Cardiac septum (tissue), 1 donor: ENCODE data around the gene RAD50. TPM values are rescaled to one million over a fixed set of nuclear protein-coding genes. Genes with fewer than 3 reads are reported as not detected.
"Not testable (repeated sequence)": the region's sequence is repeated elsewhere in the genome, so short reads cannot be mapped to it uniquely, and the experiment has no call there.

Experiments
- DNase-seq: peaks from one replicate; pipeline ENCODE4 v3.0.0-alpha.2; 2020; ENCODE audit warnings: low spot score
- intact Hi-C: fragments of 100-400 bp; cut with DNase I; formaldehyde crosslinking; loops from one replicate; pipeline ENCODE4 v1.14.0; 2022
- long read RNA-seq: library from polyadenylated mRNA; unstranded; transcript quantifications from one replicate; pipeline ENCODE4 v2.0.0, GENCODE V29; 2021
- total RNA-seq: library from RNA; stranded (reverse); fragmentation: NEBNext Ultra II Directional; extraction: Animal tissue kit (Norgen Biotek cat#: 25700); gene quantifications from one replicate; pipeline ENCODE4 v1.2.1, GENCODE V29; 2021
- donor health status: DM: no; HTN: no; CAD: no.

The RAD50 gene
- 27.7 TPM for total RNA-seq
- long read RNA-seq, partial matches to known transcripts, result 29 of 35 reads
- long read RNA-seq, other reads (novel, unspliced or antisense), result 6 of 35 reads

DNA sequence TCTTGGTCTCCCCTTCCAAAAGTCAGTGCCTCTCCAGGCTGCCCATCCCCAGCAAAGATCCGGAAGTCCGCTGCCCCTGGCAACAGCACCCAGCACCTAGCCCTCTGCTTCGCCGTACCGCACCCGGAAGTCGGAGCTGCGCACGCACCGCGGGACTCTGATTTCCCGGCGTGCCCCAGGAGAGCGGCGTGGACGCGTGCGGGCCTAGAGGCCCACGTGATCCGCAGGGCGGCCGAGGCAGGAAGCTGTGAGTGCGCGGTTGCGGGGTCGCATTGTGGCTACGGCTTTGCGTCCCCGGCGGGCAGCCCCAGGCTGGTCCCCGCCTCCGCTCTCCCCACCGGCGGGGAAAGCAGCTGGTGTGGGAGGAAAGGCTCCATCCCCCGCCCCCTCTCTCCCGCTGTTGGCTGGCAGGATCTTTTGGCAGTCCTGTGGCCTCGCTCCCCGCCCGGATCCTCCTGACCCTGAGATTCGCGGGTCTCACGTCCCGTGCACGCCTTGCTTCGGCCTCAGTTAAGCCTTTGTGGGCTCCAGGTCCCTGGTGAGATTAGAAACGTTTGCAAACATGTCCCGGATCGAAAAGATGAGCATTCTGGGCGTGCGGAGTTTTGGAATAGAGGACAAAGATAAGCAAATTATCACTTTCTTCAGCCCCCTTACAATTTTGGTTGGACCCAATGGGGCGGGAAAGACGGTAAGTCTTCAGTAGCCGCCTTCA is at the start of gene RAD50:
Gene RAD50, plus strand, starts transcription at position 215 of the 715 bp plus-strand sequence. Its CDS starts 348 bp downstream, at position 563.
- intact Hi-C loops, result loop anchor here (2.0 kb wide), 1 partner anchor 56 kb away; no protein-coding TSS in a partner anchor
- DNase-seq, result peak; percentile 93

DNA sequence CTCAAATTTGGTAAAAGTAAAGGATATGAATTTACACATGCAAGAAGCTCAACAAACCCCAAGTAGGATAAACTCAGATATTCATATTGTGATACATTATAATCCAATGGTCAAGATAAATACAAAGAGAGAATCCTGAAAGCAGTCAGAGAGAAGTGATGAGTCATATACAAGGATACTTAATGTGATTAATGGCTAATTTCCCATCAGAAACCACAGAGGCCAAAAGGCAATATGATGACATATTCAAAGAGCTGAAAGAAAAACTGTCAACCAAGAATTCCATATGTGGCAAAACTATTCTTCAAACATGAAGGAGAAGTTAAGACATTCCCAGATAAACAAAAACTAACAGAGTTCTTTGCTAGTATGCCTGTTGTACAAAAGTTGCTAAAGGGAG is 46.7 kb upstream of the RAD50 start:
- intact Hi-C loops, result no loop called here

GRCh38 chr5:132513618-132514336 is 43.0 kb upstream of the RAD50 start:
- DNase-seq, intact Hi-C loops: not testable (repeated sequence)

More for the DNA sequence above, 46.7 kb upstream of the RAD50 start:
- DNase-seq, result no peak

DNA sequence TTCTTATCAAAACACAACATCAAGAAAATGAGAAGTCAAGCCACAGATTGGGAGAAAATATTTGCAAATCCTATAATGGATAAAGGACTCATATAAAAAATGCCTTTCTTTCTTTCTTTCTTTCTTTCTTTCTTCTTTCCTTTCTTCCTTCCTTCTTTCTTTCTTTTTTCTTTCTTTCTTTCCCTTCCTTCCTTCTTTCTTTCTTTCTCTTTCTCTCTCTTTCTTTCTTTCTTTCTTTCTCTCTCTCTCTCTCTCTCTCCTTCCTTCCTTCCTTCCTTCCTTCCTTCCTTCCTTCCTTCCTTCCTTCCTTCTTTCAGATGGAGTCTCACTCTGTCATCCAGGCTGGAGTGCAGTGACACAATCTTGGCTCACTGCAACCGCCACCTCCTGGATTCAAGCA is 34.7 kb upstream of the RAD50 start:
- intact Hi-C loops, DNase-seq: not testable (repeated sequence)

- DNase-seq, result not testable (repeated sequence)
- intact Hi-C loops, result loop anchor here (5.0 kb wide), 1 partner anchor 297 kb away; no protein-coding TSS in a partner anchor
These were observed 31.9 kb upstream of the RAD50 start for GRCh38 chr5:132524877-132525276.

GRCh38 chr5:132525299-132525724 is 31.5 kb upstream of the RAD50 start:
- intact Hi-C loops, result loop anchor here (5.0 kb wide), 1 partner anchor 297 kb away; no protein-coding TSS in a partner anchor
- DNase-seq, result no peak

GRCh38 chr5:132526290-132526973 is 30.3 kb upstream of the RAD50 start:
- intact Hi-C loops, result loop anchor here (5.0 kb wide), 1 partner anchor 296 kb away; no protein-coding TSS in a partner anchor
- DNase-seq, result no peak

GRCh38 chr5:132526974-132527564 is 29.7 kb upstream of the RAD50 start:
- DNase-seq, result no peak
- intact Hi-C loops, result loop anchor here (5.0 kb wide), 1 partner anchor 295 kb away; no protein-coding TSS in a partner anchor

DNA sequence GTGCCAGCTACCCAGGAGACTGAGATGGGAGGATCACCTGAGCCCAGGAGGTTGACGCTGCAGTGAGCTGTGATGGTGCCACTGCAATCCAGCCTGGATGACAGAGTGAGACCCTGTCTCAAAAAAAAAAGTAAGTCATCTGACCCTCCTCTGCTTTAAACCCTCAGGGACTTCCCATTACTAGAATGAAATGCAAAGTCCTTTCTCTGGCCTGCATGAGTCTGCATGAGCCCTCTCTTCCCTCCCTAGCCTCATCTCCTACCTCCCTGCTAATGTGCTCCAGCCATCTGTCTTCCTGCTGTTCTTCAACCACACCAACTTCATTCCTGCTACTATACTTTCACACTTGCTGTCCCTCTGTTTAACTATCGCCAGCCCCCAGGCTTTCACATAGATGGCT is 28.8 kb upstream of the RAD50 start:
- no peak for DNase-seq
- intact Hi-C loops, result loop anchor here (5.0 kb wide), 1 partner anchor 294 kb away; no protein-coding TSS in a partner anchor

DNA sequence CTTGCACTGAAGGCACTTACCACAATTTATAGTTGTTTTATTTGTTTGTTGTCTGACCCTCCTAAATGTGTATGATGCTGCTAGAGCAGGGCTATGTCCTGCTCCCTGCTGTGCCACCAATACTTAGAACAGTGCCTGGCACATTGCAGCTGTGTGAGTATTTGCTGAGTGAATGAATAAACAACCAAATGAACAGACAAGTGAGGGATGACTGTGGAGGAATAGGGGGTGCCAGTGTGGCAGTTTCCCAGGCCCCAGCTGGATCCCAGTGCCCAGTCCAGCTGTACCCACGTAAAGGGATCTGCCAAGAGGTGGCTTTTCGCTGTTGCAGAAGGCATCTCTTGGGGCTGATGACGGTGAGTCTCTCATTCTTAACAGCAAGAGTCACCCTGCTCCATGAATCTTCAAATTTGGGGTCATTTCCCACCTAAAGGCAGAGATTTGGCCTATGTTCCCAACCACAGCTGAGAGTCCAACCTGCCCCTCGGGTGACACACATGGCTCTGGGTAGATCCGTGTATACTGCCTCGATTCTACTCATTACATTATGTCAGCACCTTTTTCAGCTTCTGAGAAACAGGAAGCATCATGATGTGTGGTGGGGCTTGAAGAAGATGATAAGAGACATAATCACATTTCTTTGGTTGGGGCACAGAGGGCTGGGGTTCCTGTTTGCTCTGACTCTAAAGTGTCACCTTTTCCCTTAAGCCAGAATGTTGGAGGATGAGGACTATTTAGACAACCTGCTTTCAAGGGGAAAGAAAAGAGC is 27.7 kb upstream of the RAD50 start:
- DNase-seq, result no peak
- intact Hi-C loops, result loop anchor here (5.0 kb wide), 1 partner anchor 293 kb away; no protein-coding TSS in a partner anchor

- intact Hi-C loops, result no loop called here
- no peak for DNase-seq
These were observed 25.8 kb upstream of the RAD50 start for GRCh38 chr5:132530946-132531345.

DNA sequence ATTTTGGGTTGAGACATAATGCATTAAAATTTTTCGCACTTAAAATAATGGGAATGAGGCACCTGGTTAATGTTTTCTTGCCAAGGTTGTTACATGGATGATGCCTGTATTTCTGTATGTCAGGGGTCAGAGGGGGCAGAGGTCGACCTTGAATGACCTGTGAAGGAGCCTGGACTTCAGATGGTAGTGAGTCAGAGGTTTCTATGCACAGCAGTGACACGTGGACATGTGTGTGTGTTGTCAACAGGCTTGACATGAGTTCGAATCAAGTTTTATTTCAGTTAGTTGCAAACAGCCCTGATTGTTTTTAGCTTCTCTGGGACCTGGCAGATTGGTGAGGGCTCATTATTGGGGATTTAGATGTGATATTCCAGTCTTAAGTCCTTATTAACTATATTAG is 17.1 kb upstream of the RAD50 start:
- no peak for DNase-seq
- intact Hi-C loops, result no loop called here

- DNase-seq, result no peak
- intact Hi-C loops, result no loop called here
These were observed 16.6 kb upstream of the RAD50 start for GRCh38 chr5:132540149-132540548.

GRCh38 chr5:132540764-132541163 is 16.0 kb upstream of the RAD50 start:
- no peak for DNase-seq
- intact Hi-C loops, result no loop called here

DNA sequence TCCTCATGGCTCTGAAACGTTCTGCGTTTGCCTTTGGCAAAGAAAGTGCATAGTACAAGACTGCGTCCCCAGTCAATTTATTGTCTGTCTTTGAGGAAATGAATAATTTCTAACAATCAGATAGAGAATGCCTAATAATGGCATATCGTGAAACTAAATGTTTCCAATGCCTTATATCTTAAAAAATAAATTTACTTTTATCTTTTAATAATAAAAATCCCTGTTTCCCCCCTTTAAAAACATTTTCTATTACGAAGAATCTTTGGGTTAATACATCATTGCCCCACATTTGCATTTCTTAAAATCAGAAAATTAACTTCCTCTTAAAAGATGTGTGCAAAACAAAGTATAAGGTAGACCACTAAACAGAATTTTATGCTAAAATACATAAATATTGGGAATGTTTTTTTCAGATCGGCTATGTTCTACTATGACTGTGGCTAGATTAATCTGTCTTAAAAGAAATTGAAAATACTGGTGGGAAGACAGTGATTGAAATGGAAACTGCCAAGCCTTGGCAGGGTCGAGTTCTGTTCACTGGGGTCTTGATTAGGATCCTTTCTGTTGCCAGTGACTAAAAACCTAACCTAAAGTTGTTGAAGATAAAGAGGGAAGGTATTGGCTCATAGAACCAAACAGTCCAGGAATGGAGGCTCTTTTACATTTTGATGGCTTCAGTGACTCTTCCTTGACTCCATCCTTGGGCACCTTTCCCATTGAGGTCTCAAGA is 13.1 kb upstream of the RAD50 start, which contains the start of gene IL5:
Gene IL5, minus strand, starts transcription at position 51 of the 730 bp plus-strand sequence. Its CDS starts 44 bp downstream, at position 7.
- no peak for DNase-seq
- intact Hi-C loops, result no loop called here

GRCh38 chr5:132546108-132546507 is 10.7 kb upstream of the RAD50 start:
- intact Hi-C loops, result no loop called here
- DNase-seq, result no peak

DNA sequence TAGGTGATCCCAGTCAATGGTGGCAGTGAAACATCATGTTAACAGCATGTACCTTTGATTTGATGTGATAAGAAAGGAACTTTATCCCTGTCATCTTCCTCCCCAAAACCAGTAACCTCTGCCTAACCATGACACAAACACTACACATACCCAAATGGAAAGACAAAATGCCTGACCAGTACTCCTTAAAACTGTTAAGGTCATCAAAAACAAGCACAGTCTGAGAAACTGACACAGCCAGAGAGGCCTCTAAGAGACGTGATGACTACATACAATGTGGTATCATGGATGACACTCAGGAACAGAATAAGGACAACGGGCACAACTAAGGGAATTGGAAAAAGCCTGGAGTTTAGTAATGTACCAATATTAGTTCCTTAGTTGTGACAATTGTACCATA is 9.5 kb upstream of the RAD50 start:
- DNase-seq, result no peak
- intact Hi-C loops, result no loop called here

DNA sequence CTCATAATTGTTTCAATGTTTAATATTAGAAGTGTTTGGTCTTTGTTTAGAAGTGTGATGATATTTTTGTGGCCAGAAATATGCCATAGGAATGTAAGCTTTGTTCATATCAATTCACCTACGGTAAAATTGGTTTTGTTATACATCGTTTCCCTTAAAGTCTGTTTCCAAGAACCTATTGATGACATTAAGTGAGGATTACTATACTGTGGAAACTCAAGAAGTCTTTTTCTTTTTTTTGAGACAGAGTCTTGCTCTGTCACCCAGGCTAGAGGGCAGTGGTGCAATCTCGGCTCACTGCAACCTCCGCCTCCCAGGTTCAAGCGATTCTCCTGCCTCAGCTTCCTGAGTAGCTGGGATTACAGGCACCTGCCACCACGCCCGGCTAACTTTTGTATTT is 7.9 kb upstream of the RAD50 start:
- DNase-seq, intact Hi-C loops: not testable (repeated sequence)
